CD14-positive monocyte (primary cell): ENCODE measurements around the gene CEACAM1. TPM values are rescaled to one million over a fixed set of nuclear protein-coding genes. Genes with fewer than 3 reads are reported as not detected.

Experiments used
- DNase-seq, 3 donors: peaks; one replicate each; pipeline ENCODE4 v3.0.0-alpha.2; 2011 to 2022
- H2AFZ ChIP-seq: 2 replicates; pipeline ENCODE4 v1.6.0; 2012; ENCODE audit warnings: mild to moderate bottlenecking, low read depth, low read length, inconsistent platforms; ENCODE audit not compliant: insufficient read depth, poor library complexity, severe bottlenecking
- H3K27ac ChIP-seq, 2 donors: 1 replicate in 1 of 2; 2 replicates in 1 of 2; pipeline ENCODE4 v1.5.1; 2012 to 2013; ENCODE audit warnings: low read length in 2 of 2, control low read depth in 1 of 2, inconsistent platforms in 1 of 2, low read depth in 1 of 2, mild to moderate bottlenecking in 1 of 2
- H3K27me3 ChIP-seq, 2 donors: one replicate each; pipeline versions ENCODE4 v1.6.0 to v1.6.1; 2011 to 2013; ENCODE audit warnings: low read length in 2 of 2; ENCODE audit not compliant: control insufficient read depth in 2 of 2, insufficient read depth in 2 of 2
- H3K36me3 ChIP-seq, 2 donors: replicated peaks in 1 of 2; 1 replicate in 1 of 2; 2 replicates in 1 of 2; pipeline versions ENCODE4 v1.5.1 to v1.6.1; 2012 to 2013; ENCODE audit warnings: low read length in 2 of 2, control low read depth in 1 of 2, inconsistent platforms in 1 of 2, mild to moderate bottlenecking in 1 of 2; ENCODE audit not compliant: insufficient read depth in 2 of 2, control insufficient read depth in 1 of 2
- H3K4me1 ChIP-seq, 2 donors: 1 replicate in 1 of 2; 2 replicates in 1 of 2; pipeline versions ENCODE4 v1.5.1 to v1.6.1; 2012 to 2013; ENCODE audit warnings: low read length in 2 of 2, control low read depth in 1 of 2, inconsistent platforms in 1 of 2, mild to moderate bottlenecking in 1 of 2, moderate library complexity in 1 of 2; ENCODE audit not compliant: insufficient read depth in 2 of 2, control insufficient read depth in 1 of 2
- H3K4me2 ChIP-seq: replicated peaks from 2 replicates; pipeline ENCODE3; 2012; ENCODE audit warnings: low read length, moderate library complexity, mild to moderate bottlenecking; ENCODE audit not compliant: poor library complexity, severe bottlenecking; ENCODE audit errors: extremely low read depth
- H3K4me3 ChIP-seq, 3 experiments: fragments of 200-600 bp in 1 of 3; sonication (generic) in 1 of 3; replicated peaks in 1 of 3; 1 replicate in 2 of 3; 2 replicates in 1 of 3; pipeline ENCODE4 v1.5.1; 2011 to 2013; ENCODE audit warnings: low read length in 3 of 3, mild to moderate bottlenecking in 3 of 3, control low read depth in 2 of 3, low read depth in 2 of 3, inconsistent platforms in 1 of 3, moderate library complexity in 1 of 3
- H3K79me2 ChIP-seq: 2 replicates; pipeline ENCODE4 v1.6.0; 2012; ENCODE audit warnings: mild to moderate bottlenecking, control low read depth, inconsistent platforms, low read length, moderate library complexity; ENCODE audit not compliant: insufficient read depth
- H3K9ac ChIP-seq: 2 replicates; pipeline ENCODE4 v1.6.0; 2017; ENCODE audit warnings: low read length, mild to moderate bottlenecking; ENCODE audit not compliant: insufficient read depth, poor library complexity, severe bottlenecking
- H3K9me3 ChIP-seq, 2 donors: replicated peaks in 1 of 2; 1 replicate in 1 of 2; 2 replicates in 1 of 2; pipeline versions ENCODE4 v1.5.1 to v1.6.1; 2012 to 2013; ENCODE audit warnings: low read length in 2 of 2, control low read depth in 1 of 2; ENCODE audit not compliant: control insufficient read depth in 1 of 2, insufficient read depth in 1 of 2
- H4K20me1 ChIP-seq: 2 replicates; pipeline ENCODE4 v1.6.0; 2012; ENCODE audit warnings: mild to moderate bottlenecking, low read length, control low read depth, moderate library complexity; ENCODE audit not compliant: insufficient read depth
- H3K27ac Mint-ChIP-seq, 7 donors: one replicate each; pipeline ENCODE4 v1.8.0; 2020; ENCODE audit warnings: mild to moderate bottlenecking in 7 of 7, mixed read lengths in 7 of 7, moderate library complexity in 6 of 7, inconsistent platforms in 2 of 7
- H3K27me3 Mint-ChIP-seq, 3 donors: one replicate each; pipeline ENCODE4 v1.8.0; 2021 to 2022; ENCODE audit warnings: low read depth in 3 of 3, mild to moderate bottlenecking in 3 of 3, mixed read lengths in 3 of 3, moderate library complexity in 3 of 3, inconsistent platforms in 1 of 3
- H3K36me3 Mint-ChIP-seq, 2 donors: one replicate each; pipeline ENCODE4 v1.8.0; 2020; ENCODE audit warnings: mixed read lengths in 2 of 2, inconsistent platforms in 1 of 2, mild to moderate bottlenecking in 1 of 2
- H3K4me1 Mint-ChIP-seq: one replicate; pipeline ENCODE4 v1.8.0; 2020; ENCODE audit warnings: mild to moderate bottlenecking, mixed read lengths
- H3K4me3 Mint-ChIP-seq, 2 donors: one replicate each; pipeline ENCODE4 v1.8.0; 2020; ENCODE audit warnings: mild to moderate bottlenecking in 2 of 2, mixed read lengths in 2 of 2, moderate library complexity in 1 of 2
- H3K9me3 Mint-ChIP-seq, 7 donors: one replicate each; pipeline ENCODE4 v1.8.0; 2020 to 2022; ENCODE audit warnings: mixed read lengths in 7 of 7, mild to moderate bottlenecking in 6 of 7, moderate library complexity in 6 of 7, inconsistent platforms in 2 of 7
- CTCF ChIP-seq: fragments of 200-600 bp; IDR thresholded peaks from one replicate; pipeline ENCODE4 v1.8.0; 2022; ENCODE audit warnings: antibody characterized with exemption, mild to moderate bottlenecking
- WGBS: methylation state at CpG from one replicate; pipeline ENCODE4 v1.1.5; 2013; ENCODE audit warnings: missing lambda C conversion rate; ENCODE audit not compliant: insufficient coverage; 5-methylcytosine and 5-hydroxymethylcytosine counted together
- intact Hi-C, 2 donors: fragments of 100-400 bp; cut with micrococcal nuclease; formaldehyde crosslinking; loops; one replicate each; pipeline versions ENCODE4 v1.15.0 to v1.15.1; 2023
- polyA plus RNA-seq, 3 donors: library from polyadenylated mRNA; depleted of rRNA in 1 of 3; unstranded in 2 of 3; stranded (reverse) in 1 of 3; fragments of 300-500 nt in 2 of 3; fragments of >200 nt in 1 of 3; fragmentation: Illumina TruSeq in 2 of 3; gene quantifications; 1 replicate in 2 of 3; 2 replicates in 1 of 3; pipeline ENCODE4 v1.2.3, GENCODE V29; 2012 to 2021

Gene CEACAM1
- polyA plus RNA-seq, 3 donors = 0.09 to 0.40 (median 0.22) TPM

- Histone ChIP-seq H3K4me3 (no peak overlapping the region), H3K27me3 (no peaks in the 10 kb centered on the region), H3K9me3 (no peaks in the 10 kb centered on the region), H3K27ac (no peak overlapping the region), H3K9ac (no peak overlapping the region), H3K36me3 (no peaks in the 10 kb centered on the region), H4K20me1 (no peaks in the 10 kb centered on the region), H3K79me2 (no peaks in the 10 kb centered on the region), H3K4me2 (no peak overlapping the region), H3K4me1 (no peaks in the 10 kb centered on the region), H2AFZ (no peak overlapping the region)
- H3K27ac Mint-ChIP-seq = no peak overlapping the region
- WGBS = 100% methylated on average over 1 of the region's 1 CpG
- no peak for TF ChIP-seq CTCF
- intact Hi-C loops = no loop called here
- DNase-seq = no peak
- H3K9me3 Mint-ChIP-seq = peaks cover 0 to 3% (median 0%) of the 10 kb centered on the region in 7 donors
- H3K36me3 Mint-ChIP-seq = no peaks in the 10 kb centered on the region
- H3K4me3 Mint-ChIP-seq = no peak overlapping the region
- H3K27me3 Mint-ChIP-seq = peaks cover 0 to 13% (median 2%) of the 10 kb centered on the region in 3 donors
- peaks cover 3% of the 10 kb centered on the region for H3K4me1 Mint-ChIP-seq
These were observed 13.8 kb downstream of the CEACAM1 start for GRCh38 chr19:42514449-42514848.

GRCh38 chr19:42512743-42513304 lies 15.5 kb downstream of the CEACAM1 start:
- Histone ChIP-seq H3K9ac (no peak overlapping the region), H3K27ac (no peak overlapping the region), H4K20me1 (no peaks in the 10 kb centered on the region), H3K36me3 (no peaks in the 10 kb centered on the region), H3K27me3 (no peaks in the 10 kb centered on the region), H3K9me3 (no peaks in the 10 kb centered on the region), H2AFZ (no peak overlapping the region), H3K4me2 (no peak overlapping the region), H3K79me2 (no peaks in the 10 kb centered on the region), H3K4me3 (no peak overlapping the region), H3K4me1 (no peaks in the 10 kb centered on the region)
- intact Hi-C loops = no loop called here
- Mint-ChIP-seq H3K27ac (no peak overlapping the region), H3K27me3 (peaks cover 0 to 9% (median 5%) of the 10 kb centered on the region in 3 donors), H3K36me3 (no peaks in the 10 kb centered on the region), H3K4me3 (no peak overlapping the region), H3K4me1 (peaks cover 3% of the 10 kb centered on the region), H3K9me3 (peaks cover 0 to 3% (median 0%) of the 10 kb centered on the region in 7 donors)
- WGBS = 100% methylated on average over 7 of the region's 10 CpGs
- no peak for DNase-seq
- TF ChIP-seq CTCF = no peak
